GM21515 (cell line): ENCODE measurements around the gene NKAIN2.

Experiments
- ATAC-seq: cut with Tn5 transposase; IDR thresholded peaks from one replicate; pipeline ENCODE4 v1.9.1; 2021; ENCODE audit not compliant: unreplicated experiment

NKAIN2 gene

GRCh38 chr6:124738482-124738881 lies 934.8 kb downstream of the NKAIN2 start:
- no peak for ATAC-seq

DNA sequence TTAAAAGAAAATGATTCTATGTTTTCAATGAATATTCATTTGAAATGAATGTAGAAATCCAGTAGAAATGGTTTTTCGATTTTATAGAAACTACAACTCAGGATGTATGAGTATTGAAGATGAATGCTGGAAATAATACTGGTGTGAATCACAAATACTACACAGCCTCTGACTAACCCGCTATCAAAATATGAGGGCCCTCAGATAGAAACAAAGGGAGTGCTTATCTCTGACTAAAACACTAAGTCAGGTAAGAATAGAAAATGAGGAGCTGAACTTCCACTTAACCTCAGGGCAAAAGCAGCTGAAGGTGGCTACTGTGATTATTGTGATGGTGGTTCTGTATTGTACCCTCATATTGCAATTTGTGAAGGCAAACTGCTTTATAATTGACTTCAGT lies 937.7 kb downstream of the NKAIN2 start:
- no peak for ATAC-seq

DNA sequence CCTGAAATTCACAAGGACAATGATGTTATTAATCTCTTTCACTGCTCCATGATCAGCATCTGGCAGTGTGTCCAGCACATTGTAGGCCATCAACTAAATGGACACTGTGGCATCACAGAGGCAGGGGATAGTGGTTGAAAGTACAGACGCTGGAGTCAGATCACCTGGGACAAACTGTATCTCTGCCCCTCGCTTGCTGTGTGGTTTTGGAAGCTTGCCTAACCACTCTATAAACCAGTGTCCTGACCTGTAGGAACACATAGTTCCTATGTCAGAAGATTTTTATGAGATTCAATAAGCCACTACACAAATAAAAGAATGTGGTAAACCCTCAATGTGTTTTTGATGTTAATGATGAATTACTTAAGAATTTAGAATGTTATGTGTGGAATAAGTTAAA lies 939.3 kb downstream of the NKAIN2 start:
- ATAC-seq = no peak

DNA sequence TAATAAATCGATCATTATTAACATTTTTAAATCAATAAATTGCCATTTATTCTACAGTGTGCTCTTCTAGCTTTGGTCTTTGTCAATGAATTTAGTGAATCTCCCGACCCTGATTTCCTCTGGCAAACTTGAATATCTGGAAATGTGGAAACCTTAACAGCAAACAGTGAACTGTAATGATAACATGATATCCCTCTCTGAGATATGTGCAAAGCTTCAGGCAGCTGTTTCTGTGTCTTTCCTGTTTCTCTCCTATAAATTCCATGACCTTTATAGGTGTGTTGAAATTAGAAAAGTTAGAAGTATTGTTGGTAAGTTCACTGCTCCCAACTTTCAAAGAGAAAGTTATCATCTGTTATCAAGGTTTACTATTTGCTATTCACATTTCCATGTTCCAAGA lies 939.8 kb downstream of the NKAIN2 start:
- ATAC-seq = no peak

- no peak for ATAC-seq
Observed at GRCh38 chr6:124747349-124747748, 943.7 kb downstream of the NKAIN2 start.

DNA sequence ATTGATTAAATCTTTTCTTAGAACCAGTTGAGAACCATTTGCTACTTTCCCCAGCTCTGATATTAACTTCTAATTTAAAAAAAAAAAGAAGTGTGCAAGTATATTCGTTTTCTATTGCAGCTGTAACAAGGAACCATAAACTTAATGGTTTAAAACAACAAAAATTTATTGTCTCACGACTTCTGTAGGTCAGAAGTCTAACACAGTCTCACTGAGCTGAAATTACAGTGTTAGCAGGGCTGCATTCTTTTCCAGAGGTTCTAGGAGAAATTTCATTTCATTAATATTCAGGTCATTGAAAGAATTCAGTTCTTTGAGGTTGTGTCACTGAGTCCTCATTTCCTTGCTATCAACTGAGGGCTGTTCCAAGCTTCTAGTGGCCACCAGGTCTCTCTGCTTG lies 945.1 kb downstream of the NKAIN2 start:
- ATAC-seq = no peak

DNA sequence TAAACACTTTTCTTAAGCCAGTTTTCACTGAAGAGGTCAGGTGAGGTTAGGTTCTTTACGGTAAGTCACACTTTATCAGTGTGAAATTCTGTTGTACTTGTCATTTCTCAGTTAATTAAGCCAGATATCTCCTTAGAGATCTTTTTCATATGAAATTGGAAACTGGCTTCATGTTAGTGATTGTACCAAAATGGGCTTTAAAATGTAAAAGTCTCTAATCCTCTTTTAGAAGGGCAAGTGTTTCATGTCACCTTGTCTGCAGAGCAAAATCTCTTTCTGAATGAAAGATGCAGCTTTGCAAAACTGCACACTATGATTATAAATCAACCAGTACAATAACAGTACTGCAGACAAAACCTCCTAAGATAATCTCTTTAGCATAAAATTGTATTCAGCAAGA lies 949.3 kb downstream of the NKAIN2 start:
- no peak for ATAC-seq

GRCh38 chr6:124753562-124754105 lies 950.0 kb downstream of the NKAIN2 start:
- no peak for ATAC-seq

DNA sequence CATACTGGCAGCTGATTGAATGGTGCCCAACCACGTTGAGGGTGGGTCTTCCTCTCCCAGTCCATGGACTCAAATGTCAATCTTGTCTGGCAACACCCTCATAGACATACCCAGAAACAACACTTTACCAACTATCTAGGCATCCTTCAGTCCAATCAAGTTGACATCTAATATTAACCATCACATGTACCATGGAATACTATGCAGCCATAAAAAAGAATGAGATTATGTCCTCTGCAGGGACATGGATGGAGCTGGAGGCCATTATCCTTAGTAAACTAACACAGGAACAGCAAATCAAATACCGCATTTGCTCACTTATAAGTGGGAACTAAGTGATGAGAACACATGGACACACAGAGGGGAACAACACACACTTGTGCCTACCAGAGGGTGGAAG lies 951.7 kb downstream of the NKAIN2 start:
- no peak for ATAC-seq

GRCh38 chr6:124757560-124757959 lies 953.9 kb downstream of the NKAIN2 start:
- no peak for ATAC-seq

DNA sequence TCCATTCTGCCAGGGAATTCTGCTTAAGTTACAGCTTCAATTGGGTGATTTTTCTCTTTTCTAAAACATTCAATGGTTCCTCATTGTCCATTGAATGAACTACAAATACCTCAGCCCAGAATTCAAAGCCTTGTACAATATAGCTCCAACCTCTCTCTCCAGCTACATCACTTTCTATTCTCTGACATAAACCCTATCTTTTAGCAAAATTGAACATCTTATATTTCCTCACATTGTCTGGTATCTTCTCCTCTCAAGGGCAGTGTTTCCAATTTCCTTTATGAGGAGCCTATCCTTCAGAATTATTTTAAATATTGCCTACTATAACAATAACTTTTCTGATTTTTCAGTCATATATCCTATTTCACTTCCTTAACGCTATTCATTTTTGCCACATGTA lies 955.0 kb downstream of the NKAIN2 start:
- no peak for ATAC-seq

GRCh38 chr6:124765280-124765679 lies 961.6 kb downstream of the NKAIN2 start:
- no peak for ATAC-seq

- no peak for ATAC-seq
Observed at GRCh38 chr6:124768224-124768623, 964.6 kb downstream of the NKAIN2 start.

- ATAC-seq = no peak
Observed at GRCh38 chr6:124769811-124770544, 966.3 kb downstream of the NKAIN2 start.

- no peak for ATAC-seq
Observed at GRCh38 chr6:124770784-124771183, 967.1 kb downstream of the NKAIN2 start.

DNA sequence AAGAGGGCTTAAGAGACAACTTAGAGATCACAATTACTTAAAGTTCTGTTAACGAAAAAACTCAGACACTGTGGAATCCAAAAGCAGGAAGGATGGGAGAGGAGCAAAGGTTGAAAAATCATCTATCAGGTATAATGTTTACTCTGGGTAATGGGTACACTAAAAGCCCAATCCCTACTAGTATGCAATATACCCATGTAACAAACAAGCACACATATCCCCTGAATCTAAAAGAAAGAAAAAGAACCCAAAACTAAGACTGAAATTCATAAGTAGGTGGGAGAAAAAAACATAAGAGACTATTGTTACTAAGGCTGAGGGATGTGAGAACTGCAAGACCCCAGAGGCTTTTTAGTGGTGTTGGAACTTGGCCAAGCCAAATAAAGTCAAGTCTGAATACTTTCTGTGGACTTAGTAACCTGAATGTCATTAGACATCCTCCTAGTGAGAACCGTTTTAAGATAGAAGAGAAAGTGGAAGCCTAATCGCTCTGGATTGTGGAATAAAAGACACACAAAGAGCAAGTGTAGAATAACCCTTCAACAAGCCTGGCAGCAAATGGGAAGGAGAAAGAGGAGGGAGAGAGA lies 969.2 kb downstream of the NKAIN2 start:
- no peak for ATAC-seq

GRCh38 chr6:124775121-124775520 lies 971.5 kb downstream of the NKAIN2 start:
- no peak for ATAC-seq

GRCh38 chr6:124777863-124778262 lies 974.2 kb downstream of the NKAIN2 start:
- no peak for ATAC-seq

DNA sequence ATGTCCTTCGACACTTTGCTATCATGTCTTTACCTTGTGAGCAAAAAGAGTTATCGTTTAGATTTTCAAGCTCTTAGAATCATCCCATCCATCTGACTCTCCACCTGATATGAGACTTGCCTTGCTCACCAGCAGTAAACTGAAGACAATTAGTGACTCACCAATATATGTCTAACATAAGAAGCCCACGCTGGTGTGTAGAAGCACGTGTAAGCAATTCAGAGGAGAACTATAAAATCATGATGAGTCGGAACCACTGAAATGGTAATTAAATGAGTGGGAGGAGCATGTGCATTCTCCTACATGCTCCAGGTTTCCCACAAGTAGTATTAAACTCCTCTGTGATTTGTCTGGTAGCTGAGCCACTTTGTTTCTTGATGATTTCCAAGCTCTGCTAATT lies 977.0 kb downstream of the NKAIN2 start:
- ATAC-seq = no peak

GRCh38 chr6:124783344-124783743 lies 979.7 kb downstream of the NKAIN2 start:
- no peak for ATAC-seq

DNA sequence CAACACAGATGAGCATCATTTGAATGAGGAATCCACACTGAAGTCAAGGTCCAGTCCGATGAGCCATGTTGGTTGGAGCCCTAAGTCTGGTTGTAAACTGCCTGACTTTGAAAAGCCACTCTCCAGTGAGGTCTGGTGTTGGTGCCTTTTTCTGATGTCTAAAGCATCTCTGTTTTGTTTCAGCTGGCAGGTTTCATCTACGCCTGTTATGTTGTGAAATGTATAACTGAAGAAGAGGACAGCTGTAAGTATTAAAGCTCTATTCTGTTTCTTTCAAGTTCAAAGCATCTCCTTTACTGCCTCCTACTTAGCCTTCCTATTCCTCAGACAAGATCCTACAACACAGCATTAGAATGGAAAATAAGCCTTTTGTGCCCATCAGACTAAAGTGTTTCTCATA lies 987.5 kb downstream of the NKAIN2 start:
- no peak for ATAC-seq

DNA sequence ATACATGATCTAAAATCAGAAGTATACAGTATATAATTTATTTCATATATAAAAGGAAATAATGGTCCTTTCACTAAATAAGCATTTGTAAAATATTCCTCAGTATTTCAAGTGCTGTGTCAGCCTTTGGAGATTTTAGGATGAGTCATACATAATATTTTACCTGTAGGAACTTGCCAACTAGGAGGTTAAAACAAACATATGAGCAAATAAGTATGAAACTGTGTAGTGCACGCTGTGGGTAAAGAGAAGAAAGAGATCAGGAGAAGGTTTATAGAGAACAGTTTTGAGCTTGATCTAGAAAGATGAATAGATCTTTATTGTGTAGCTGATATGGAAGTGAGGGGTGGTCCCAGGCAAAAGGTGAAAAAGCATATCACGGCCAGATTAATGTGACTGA lies 988.7 kb downstream of the NKAIN2 start:
- no peak for ATAC-seq

- ATAC-seq = no peak
Observed at GRCh38 chr6:124793398-124793797, 989.7 kb downstream of the NKAIN2 start.
